NAMALWA (cell line): ENCODE data around the gene PIK3CA.

ENCODE experiments used
- DNase-seq: peaks from one replicate; pipeline ENCODE4 v3.0.0-alpha.2; 2015; ENCODE audit warnings: low spot score

Gene PIK3CA

DNA sequence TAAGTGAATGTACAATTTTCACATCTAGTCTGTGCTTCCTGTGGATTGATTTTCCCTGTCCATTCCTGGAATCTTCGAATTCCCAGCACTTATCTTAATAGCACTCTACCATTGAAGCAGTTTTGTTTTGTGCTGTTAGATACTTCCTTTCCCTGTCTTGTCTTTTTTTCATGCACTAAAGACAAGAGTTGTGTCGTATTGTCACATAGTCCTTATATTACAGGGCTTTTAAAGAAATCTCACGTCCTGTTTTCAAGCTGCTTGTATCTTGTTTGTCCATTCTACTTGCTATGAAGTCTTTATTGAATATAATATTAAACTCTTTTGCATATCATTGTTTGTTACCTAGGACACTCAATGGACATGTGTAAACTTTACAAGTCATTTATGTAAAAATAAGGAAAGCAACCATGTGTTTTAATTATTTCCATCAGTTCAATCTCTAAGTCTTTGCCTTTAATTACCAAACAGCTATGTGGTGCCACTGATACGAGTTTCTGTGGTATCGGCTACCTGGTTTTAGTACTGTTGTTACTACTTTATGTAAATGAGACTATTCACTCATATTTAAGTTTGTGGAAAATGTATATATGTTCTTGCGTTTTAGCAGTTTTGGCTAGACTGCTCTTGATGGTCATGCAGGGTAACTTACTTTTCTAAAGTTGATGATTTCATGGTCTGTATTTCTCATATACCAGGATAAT lies 10.3 kb downstream of the PIK3CA start:
- no peak for DNase-seq

DNA sequence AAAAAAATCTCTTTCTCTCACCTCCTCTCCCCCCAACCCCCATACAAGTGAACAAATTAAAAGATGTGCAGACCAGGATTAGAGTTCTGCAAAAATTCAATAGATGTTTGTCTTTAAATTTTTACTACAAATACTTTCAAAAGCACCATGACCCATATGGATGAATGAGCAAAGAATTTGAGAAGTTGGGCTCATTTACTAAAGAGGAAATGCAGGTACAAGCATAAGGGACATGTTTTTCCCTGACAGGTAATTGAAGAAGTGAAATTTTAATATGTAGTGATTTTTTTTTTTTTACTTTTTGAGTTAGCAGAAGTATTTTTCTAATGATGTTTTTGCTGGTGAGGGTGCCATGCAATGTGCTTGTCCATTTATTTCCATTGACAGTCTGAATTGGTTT lies 15.3 kb downstream of the PIK3CA start:
- no peak for DNase-seq

DNA sequence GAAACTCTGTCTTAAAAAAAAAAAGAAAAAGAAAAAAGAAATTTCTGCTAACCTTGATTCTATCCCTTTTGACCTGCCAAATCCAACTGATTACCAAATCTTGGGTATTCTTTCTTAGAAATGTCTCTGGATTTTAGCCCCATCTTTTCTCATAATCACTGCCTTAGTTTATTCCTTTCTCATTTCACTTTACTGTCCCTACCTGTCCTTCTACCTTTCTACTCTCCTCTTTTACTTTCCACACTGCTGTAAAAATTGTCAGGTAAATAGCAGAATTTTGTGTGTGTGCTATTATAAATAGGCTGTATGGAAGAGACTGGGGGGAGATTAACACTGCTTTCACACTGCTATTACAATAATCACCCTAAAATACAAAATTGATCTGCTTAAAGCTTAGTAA lies 16.7 kb downstream of the PIK3CA start:
- no peak for DNase-seq

DNA sequence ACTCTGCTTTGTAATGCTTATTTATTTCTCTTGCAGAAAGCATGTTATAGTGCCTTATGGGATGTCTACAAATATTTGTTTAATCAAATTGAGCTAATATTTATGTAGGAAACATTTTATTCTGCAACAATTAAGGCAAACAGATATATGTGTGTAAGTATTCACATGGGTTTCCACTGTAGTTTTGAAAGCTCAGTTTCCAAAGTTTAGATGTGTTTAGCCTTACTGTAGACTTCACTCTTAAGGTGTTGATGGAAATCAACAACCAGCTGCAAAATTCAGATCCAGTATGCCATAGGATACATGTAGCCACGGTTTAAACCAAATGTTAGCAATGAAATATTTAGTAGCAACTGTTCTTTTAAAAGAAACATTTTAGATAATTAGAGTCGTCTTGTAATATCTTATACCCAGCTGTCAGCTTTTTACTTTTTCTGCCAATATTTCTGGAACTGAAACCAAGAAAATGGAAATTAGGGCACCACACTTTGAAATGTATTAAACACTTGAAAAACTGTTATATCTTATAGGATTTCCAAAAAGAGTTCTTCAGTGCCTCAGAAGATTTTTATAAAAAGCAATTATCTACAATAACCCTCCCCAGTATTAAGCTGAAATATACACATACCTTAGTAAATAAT lies 18.5 kb downstream of the PIK3CA start:
- DNase-seq = peak; percentile 65

DNA sequence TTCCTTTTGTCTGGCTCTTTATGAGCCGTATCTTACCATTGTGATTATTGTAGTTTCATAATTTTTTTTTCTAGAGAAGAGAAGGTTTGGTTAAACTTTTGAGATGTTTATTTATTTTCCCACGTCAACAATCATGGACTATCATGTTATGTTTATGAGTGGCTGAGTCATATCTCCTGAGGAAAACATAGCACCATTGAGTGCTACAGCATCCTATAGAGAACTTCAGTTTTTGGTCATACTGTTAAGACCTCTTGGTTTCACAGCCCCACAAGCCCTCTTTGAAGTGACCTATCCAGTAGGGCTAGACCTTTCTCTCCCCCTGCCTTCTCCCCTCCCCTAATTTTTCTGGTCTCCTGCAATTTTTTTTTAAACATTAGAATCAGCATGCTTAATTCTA lies 20.8 kb downstream of the PIK3CA start:
- DNase-seq = no peak

DNA sequence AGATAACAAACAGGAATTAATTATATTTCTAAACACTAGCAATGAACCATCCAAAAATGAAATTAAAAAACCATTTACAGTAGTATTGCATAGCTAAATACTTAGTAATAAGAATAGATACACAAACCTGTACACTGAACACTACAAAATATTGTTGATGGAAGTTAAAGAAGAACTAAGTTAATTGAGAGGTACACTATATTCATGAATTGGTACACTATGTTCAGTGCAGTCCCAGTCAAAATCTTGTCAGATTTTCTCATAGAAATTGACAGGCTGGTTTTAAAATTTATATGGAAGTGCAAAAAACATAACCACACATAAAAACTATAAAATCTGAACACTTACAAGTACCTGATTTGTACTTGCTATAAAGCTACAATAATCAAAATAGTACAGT lies 24.4 kb downstream of the PIK3CA start:
- no peak for DNase-seq

DNA sequence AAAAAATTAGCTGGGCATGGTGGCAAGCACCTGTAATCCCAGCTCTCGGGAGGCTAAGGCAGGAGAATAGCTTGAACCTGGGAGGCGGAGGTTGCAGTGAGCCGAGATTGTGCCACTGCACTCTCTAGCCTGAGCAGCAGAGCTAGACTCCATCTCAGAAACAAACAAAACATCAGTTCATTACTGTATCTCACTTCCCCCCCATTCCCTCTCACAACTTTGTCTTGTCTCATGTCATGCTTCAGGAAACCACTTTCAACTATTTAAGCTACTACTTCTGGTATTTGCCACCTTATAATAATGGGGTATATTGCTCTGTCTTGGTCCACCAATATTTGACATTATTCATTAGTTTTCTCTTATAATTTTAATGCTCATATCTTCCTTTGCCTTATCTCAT lies 26.2 kb downstream of the PIK3CA start:
- no peak for DNase-seq

DNA sequence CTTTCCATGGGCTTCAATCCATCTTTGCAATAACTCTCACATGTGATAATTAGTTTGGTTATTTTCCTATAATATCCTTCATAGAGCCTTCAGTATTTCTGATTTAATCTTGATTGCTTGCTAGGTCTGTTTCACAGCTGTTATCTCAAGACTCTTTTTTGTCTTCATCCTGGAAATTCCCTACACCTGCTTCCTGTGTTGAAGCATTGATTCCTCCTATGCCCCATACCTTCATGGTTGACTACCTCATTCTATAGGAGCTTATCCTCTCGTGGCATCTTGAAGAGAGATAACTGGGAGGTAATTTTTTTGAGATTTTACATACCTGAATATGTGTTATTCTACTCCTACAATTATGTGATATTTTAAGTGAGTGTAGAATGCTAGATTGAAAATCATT lies 26.7 kb downstream of the PIK3CA start:
- DNase-seq = peak; percentile 52

DNA sequence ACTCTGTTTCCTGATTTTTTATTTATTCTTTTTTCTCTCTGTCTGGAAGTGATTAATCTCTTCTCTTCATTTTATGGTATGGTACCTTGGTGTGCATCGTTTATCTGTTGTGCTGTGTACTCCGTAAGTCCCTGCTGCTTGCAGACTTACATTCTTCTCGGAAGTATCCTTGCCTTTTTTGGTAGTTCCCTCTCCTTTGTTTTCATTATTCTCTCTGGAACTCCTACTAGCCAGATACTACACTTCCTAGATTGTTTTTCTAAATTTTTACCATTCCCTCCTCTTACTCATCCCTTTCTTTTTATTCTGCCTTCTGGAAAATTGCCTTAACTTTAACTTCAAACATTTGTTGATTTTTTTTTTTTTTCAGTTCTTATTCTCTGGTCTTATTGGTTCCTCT lies 27.2 kb downstream of the PIK3CA start:
- DNase-seq = no peak

DNA sequence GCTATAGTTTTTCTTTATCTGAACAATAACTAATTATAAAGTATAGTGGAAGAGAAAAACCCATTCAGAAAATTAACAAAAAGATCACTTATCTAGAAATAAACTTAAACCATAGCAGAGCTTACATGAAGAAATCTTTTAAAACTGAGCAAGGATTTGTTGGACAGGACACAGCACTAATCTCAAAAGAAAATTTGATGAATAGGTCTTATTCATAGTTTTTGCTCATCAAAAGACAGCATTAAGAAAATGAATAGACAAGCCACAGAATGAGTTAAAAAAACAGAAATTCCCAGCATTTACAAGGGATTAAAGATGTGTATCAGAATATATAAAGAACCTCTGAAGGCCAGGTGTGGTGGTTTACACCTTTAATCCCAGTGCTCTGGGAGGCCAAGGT lies 29.5 kb downstream of the PIK3CA start:
- no peak for DNase-seq

DNA sequence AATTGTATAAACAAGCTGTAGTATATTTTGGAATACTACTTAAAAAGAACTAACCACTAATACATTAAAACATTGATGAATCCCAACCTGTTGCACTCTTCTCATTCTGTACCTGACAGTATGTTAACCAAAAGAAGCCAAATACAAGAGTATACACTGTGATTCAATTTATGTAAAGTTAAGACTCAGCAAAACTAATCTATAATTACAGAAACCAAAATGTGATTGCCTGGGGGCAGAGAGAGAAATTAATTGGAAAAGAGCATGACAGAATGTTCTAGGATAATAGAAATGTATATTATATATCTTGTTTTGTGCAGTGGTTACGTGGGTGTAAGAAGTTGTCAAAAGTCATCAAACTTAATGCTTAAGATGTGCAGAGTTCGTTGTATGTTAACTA lies 31.1 kb downstream of the PIK3CA start:
- DNase-seq = no peak

DNA sequence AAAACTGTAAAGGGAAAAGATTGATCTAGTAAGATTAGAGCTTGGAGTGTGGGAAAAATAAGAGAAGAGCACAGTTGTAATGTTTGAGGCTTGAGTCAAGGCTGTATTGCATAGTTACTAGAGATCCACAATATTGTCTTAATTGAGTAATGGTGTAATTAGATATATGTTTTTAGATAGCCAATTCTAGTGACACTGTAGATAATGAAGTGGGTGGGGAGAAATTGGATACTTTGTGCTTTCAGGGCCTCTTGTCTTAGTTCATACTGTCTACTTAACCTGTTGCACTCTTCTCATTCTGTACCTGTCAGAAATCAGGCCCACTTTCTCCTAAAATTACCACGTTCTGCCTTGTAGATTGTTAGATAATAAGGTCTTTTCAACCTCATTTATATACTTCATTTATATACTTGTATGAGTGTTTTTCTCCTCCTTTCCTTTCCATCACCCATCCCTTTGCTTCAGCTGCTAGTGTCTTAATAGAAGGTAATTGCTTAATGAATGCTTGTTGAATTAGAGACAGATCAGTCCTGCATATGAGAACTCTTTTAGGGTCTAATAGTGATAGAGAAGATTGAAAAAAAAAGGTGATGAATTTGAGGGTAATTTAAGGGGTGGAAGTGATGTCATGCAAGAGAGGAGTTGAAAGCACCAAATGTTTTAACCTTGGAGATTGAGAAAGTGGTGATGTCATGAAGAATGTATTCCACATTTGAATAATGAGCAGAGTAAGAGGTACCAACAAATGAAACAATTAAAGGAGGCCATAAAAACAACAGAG lies 32.0 kb downstream of the PIK3CA start:
- peak; percentile 36 for DNase-seq

DNA sequence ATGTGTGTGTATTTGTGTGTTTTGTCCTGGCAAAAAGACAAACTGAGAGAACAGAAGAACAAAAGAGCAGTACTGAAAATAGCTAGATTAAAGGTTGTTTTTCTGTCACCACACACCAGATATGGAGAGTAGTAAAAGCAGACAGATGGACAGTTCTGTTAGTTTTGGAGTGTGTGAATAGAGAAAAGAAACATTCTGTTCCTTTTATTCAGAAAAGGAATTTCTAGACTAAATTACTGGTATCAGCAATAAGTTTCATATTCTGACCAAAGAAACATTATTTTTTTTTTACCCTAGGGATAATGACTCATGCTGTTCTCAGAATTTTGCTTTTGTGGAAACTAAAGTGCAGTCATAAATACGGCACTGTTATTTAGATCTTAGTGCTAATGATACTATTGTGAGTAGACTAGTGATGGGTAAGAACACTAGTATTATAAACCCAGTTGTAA lies 32.9 kb downstream of the PIK3CA start:
- DNase-seq = no peak

DNA sequence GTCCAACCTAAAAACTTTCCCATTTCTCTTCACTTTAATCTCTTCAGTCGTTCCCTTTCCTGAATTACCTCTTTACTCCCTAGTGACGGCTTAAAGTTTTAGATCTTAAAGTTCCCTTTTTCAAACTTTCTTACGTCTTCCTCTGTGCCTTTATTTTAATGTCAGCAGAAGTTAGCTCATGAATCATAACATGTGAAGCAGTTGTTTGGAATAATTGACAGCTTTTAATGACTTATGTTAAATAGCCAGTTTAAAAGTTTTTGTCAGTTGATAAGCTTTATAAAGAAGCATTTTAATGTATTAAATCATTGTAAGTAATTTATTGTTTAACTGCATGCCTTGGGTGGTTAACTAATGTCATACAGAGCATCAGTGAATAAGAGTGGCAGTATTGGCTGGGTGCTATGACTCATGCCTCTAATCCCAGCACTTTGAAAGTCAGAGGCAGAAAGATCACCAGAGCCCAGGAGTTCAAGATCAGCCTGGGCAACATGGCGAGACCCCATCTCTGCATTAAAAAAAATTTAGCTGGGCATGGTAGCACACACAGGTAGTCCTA lies 33.9 kb downstream of the PIK3CA start:
- no peak for DNase-seq

DNA sequence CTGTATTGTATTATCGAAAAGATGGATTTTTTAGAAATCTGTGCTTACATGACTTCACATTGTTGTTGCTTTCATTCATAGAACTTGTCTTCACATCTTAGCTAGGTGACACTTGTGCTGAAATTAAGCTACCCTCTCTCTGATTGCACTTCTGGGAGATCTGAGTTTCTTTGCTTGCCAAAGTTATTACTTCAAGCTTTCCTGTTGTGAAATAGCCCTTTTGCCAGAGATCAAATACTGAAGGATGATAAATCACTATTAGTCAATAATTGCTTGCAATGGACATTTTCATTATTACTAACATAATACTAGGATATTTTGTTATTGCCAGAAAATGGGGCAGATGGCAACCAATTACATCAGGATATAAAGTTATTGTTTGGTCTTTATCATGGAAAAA lies 34.7 kb downstream of the PIK3CA start:
- DNase-seq = no peak

DNA sequence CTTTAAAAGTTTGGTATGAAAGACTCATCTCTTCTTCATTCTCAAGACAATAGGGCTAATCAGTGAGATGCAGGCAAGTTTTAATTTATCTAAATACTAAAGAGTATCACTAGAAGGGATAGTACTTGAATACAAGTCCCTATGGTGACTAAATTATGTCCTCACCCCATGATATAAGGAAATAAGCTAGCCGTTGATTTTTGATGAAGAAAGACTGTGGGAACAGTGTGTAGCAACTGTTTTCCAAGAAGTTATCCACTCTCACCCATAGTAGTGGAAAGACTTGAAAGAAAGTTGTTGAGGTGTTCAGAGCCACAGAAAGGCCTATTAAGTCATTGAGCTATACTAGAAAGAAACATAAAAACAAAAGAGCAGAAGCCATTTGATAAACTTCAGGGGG lies 36.7 kb downstream of the PIK3CA start:
- DNase-seq = no peak

DNA sequence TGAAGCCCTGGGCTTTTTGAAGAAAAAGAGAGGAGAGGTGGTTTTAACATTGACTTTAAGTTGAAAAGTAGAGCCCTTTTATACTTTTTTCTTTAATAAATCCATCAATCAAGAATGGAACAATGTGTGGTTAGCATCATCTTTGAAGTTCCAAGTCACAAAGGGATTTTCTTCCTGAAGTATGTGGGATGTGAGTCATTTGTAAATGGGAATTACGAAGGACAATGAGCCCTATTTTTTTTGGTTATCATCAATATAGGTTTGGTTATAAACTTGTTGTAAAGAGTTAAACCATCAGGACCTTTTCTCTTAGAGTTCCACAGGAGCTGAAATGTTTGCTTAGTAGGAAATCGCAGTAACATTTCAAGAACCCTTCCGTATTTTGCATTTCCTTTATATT lies 38.3 kb downstream of the PIK3CA start:
- no peak for DNase-seq

DNA sequence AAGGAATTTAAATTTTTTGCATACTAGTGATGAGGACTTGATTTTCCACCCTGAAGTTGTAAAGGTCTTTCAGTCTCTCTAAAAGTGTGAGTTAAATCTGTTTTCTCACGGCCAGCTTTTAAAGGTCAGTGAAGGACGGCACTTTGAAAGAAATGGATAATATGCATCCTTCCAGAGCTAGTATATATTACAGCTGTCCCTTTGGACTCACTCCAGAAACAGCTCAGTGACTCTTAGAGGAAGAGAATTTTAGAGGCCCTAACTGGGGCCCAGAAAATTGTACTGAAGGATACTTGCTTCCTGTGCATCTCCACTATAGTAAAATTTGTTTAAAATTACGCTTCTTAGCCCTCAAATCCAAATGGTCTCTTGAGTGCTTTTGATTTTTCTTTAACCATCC lies 41.6 kb downstream of the PIK3CA start:
- no peak for DNase-seq

DNA sequence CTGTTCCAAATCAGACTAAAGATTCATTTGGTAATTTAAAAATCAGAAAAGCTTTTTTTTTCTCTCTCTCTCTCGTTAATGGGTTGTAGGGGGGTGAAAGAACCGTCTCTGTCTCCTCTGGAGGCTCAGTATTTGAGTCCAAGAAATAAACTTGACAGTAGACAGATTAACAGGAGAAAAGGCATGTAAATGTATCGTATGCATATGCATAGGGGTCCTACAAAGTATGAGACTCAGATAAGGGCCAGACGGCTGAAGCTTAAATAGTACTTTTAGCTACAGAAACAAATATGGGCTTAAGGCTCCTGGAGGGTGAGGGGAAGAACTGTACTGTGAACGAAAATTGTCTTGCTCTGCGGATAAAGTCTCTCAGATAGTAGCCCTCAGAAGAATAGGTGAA lies 42.4 kb downstream of the PIK3CA start:
- no peak for DNase-seq

DNA sequence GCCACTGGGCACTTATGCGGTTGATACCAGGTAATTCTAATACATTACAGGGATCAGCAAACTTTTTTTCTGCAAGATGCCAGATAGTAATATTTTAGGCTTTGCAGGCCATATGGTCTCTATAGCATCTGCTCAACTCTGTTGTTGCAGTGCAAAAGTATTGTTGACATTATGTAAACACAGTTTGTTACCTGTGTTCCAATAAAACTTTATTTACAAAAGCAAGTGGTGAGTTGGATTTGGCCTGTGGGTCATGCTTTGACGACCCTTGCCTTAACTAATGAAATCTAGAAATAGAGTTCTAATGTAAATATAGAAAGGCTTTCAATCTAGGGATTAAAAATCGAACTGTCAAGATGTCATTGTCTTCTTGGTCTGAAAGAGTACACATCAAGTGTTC lies 44.4 kb downstream of the PIK3CA start:
- no peak for DNase-seq

DNA sequence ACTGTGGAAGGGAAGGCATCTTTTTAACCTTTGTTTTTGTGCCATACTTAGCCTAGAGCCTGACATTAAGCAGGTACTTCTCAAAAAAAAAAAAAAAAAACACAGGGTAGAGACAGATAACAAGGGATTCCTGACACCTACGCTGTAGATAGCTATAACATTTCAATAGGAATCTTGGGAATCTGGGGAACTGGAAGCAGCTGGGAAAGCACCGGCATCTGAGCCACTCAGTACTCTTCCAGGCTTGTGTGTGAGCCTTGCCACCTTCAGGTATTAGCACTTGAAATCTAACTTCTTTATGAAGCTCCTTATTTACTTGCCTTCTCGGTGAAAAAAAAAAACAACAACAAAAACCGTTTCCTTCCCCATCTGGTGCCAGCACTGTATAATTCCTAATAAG lies 46.8 kb downstream of the PIK3CA start:
- no peak for DNase-seq

DNA sequence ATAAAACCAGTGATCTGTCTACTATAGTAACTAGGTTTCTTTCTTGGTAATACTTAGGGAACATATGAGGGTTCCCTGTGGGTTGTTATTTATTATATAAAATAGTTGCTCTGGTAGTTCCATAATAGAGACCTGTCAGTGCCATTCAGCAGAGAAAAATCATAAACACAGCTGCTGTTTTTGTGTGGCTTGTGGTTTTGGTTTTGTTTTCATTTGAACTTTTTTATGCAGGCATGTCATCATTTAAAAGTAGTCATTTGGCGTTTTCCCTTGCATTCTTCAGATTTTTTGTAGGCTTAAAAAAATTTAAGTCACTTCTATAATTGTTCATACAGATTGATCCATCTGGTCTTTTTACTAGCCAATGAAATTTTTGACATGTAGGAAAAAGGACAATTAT lies 47.9 kb downstream of the PIK3CA start:
- DNase-seq = peak; percentile 83

DNA sequence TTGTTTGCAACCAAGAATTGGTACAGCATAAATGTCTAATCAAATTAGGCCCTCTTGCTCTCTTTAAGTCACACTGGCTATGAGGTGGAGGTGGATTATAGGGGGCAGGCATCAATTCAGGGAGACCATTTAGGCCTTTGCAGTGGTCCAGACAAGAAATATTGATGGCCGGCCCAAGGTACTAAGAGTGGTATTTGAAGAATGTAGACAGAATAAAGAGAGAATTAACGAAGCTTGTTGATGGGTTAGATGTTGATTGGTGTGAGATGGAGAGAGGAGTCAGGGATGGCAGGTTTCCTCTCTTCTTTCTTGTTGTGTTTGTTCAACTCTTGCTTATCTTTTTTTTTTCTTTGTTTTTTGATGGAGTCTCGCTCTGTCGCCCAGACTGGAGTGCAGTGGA lies 48.5 kb downstream of the PIK3CA start:
- DNase-seq = no peak
